GM23248 (cell line): ENCODE data around the gene PSMB11.

ENCODE experiments used
- EZH2 ChIP-seq: fragments of 200-600 bp; sonication (generic); IDR thresholded peaks from 2 replicates; pipeline ENCODE4 v1.6.1; 2018; ENCODE audit warnings: antibody characterized with exemption, mild to moderate bottlenecking; ENCODE audit not compliant: insufficient read depth, poor library complexity, severe bottlenecking
- EZH2phosphoT487 ChIP-seq: fragments of 200-600 bp; sonication (generic); IDR thresholded peaks from 2 replicates; pipeline ENCODE4 v1.6.1; 2018; ENCODE audit warnings: antibody characterized with exemption, moderate library complexity, mild to moderate bottlenecking, low read depth; ENCODE audit not compliant: insufficient read depth

DNA sequence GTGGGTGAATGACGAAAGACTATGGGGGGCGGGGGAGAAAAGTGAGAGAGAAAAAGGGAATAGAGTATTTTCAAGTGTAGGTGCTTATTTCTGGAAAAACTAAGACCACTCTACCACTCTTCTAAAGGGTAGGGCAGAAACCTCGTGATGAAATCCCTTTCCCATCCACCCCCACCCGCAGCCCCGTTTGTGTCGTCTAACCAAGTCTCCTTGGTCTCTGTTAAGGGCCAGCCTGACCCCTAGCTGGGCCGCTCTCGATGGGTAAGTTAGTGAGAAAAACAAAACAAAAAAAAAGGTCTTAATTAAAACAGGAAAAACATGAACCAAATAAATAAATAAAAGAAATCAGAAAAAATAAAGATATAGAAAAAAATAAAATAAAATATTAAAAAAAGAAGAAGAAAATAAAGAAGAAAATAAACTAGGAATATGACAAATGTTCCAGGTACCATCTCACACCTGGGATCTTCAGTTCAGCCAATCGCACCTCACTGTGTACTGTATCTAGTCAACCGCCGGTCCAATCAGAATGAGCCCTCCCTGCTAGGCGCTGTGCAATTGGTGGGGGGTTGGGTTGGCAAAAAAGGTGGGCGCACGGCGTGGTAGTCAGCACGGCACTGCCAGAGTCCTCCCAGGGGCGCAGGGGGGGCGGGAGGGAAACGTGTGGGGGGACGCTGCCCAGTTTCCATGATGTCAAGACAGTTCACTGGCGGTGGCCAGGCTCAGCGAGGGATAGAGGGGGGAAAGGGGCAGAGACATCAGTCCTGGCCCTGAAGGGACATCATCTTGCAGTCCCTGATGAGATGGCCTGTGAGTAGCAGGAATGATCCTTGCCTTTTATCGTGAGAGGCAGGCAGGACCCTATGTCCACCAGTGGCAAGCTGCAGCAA is 25.1 kb downstream of the PSMB11 start:
- TF ChIP-seq EZH2phosphoT487 (no peak), EZH2 (no peak)
